Smooth muscle cell (in vitro differentiated cells): Measurements from ENCODE around the gene RGS9BP. TPM values are rescaled to one million over a fixed set of nuclear protein-coding genes. Genes with fewer than 3 reads are reported as not detected.
"Not testable (repeated sequence)": the region's sequence is repeated elsewhere in the genome, so short reads cannot be mapped to it uniquely, and the experiment has no call there.

Experiments
- DNase-seq: peaks from one replicate; lab custom pipeline; 2025; ENCODE audit not compliant: unreplicated experiment; lab: John Stamatoyannopoulos, UW
- H2AFZ ChIP-seq: fragments of 200-600 bp; sonication (generic); 2 replicates; pipeline ENCODE4 v1.6.0; 2016; ENCODE audit warnings: antibody characterized with exemption, low read depth, mild to moderate bottlenecking
- H3F3A ChIP-seq: fragments of 200-600 bp; sonication (generic); 2 replicates; pipeline ENCODE4 v1.6.0; 2017; ENCODE audit warnings: antibody characterized with exemption, low read depth
- H3K27ac ChIP-seq: fragments of 200-600 bp; sonication (generic); 2 replicates; pipeline ENCODE4 v1.5.1; 2016; ENCODE audit warnings: low read depth, mild to moderate bottlenecking
- H3K27me3 ChIP-seq: fragments of 200-600 bp; sonication (generic); 2 replicates; pipeline ENCODE4 v1.6.1; 2016; ENCODE audit warnings: low read depth, mild to moderate bottlenecking
- H3K36me3 ChIP-seq: fragments of 200-600 bp; sonication (generic); 2 replicates; pipeline ENCODE4 v1.5.1; 2016; ENCODE audit warnings: low read depth
- H3K4me1 ChIP-seq: fragments of 200-600 bp; sonication (generic); 2 replicates; pipeline ENCODE4 v1.5.1; 2016; ENCODE audit warnings: low read depth
- H3K4me2 ChIP-seq: fragments of 200-600 bp; sonication (generic); 2 replicates; pipeline ENCODE4 v1.6.0; 2016; ENCODE audit warnings: mild to moderate bottlenecking
- H3K4me3 ChIP-seq: fragments of 200-600 bp; sonication (generic); 2 replicates; pipeline ENCODE4 v1.5.1; 2016; ENCODE audit warnings: mild to moderate bottlenecking
- H3K79me2 ChIP-seq: fragments of 200-600 bp; sonication (generic); 2 replicates; pipeline ENCODE4 v1.6.0; 2016; ENCODE audit warnings: low read depth, mild to moderate bottlenecking
- H3K9ac ChIP-seq: fragments of 200-600 bp; sonication (generic); 2 replicates; pipeline ENCODE4 v1.6.0; 2016; ENCODE audit warnings: low read depth
- H3K9me3 ChIP-seq: fragments of 200-600 bp; sonication (generic); replicated peaks from 2 replicates; pipeline ENCODE4 v1.5.1; 2016; ENCODE audit warnings: low read depth
- H4K20me1 ChIP-seq: fragments of 200-600 bp; sonication (generic); 2 replicates; pipeline ENCODE4 v1.6.0; 2016; ENCODE audit warnings: low read depth
- WGBS: methylation state at CpG from one replicate; pipeline ENCODE4 v1.1.7; 2016; ENCODE audit warnings: low lambda C conversion rate; 5-methylcytosine and 5-hydroxymethylcytosine counted together
- polyA plus RNA-seq: library from polyadenylated mRNA; unstranded; fragments of >200 nt; fragmentation: Nextera tagmentation; extraction: Ambion mirVana; gene quantifications from 2 replicates; pipeline ENCODE4 v1.2.1, GENCODE V29; 2016
- total RNA-seq: library from RNA; depleted of rRNA; stranded (reverse); fragments of >200 nt; gene quantifications from 2 replicates; pipeline ENCODE4 v1.2.3, GENCODE V29; 2014
- TF ChIP-seq, protein P1 (sequence below): fragments of 200-600 bp; sonication (generic); IDR thresholded peaks from 2 replicates; pipeline ENCODE4 v1.5.1; 2017; ENCODE audit warnings: borderline replicate concordance, mild to moderate bottlenecking, antibody characterized with exemption; ENCODE audit not compliant: insufficient read depth, poor library complexity, severe bottlenecking

RGS9BP gene
- total and polyA plus RNA-seq, 2 experiments from 2014 or later = not detected

DNA sequence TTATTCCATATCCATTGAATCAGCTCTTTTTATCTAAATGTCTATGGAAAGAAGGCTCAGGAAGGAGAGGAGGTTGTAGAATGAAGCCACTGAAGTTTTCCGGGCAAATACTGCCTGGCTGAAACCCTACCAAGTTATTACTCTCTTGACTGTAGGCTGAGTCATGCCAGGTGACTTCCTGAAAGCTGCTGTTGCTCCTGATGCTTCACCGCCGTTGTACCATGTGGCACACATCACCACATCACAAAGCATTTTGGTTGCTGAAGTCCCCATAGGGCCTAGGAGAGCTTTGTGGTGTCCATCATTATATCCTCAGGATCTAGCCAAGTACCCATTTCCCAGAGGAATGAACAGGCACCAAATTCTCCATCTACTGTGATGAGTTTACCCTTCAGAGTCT is 32.8 kb downstream of the RGS9BP start:
- Histone ChIP-seq H3K4me1 (no peaks in the 10 kb centered on the region), H3K27ac (no peak overlapping the region), H4K20me1 (peaks cover 6% of the 10 kb centered on the region), H3K36me3 (no peaks in the 10 kb centered on the region), H3K27me3 (no peaks in the 10 kb centered on the region), H3K9ac (no peak overlapping the region), H3K79me2 (peaks cover 23% of the 10 kb centered on the region), H3K4me3 (no peak overlapping the region), H3K4me2 (no peak overlapping the region), H3K9me3 (peaks cover 9% of the 10 kb centered on the region), H2AFZ (no peak overlapping the region), H3F3A (no peaks in the 10 kb centered on the region)
- 97% methylated on average over 3 of the region's 3 CpGs for WGBS
- TF ChIP-seq, protein P1, sequence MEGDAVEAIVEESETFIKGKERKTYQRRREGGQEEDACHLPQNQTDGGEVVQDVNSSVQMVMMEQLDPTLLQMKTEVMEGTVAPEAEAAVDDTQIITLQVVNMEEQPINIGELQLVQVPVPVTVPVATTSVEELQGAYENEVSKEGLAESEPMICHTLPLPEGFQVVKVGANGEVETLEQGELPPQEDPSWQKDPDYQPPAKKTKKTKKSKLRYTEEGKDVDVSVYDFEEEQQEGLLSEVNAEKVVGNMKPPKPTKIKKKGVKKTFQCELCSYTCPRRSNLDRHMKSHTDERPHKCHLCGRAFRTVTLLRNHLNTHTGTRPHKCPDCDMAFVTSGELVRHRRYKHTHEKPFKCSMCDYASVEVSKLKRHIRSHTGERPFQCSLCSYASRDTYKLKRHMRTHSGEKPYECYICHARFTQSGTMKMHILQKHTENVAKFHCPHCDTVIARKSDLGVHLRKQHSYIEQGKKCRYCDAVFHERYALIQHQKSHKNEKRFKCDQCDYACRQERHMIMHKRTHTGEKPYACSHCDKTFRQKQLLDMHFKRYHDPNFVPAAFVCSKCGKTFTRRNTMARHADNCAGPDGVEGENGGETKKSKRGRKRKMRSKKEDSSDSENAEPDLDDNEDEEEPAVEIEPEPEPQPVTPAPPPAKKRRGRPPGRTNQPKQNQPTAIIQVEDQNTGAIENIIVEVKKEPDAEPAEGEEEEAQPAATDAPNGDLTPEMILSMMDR = no peak
- DNase-seq = no peak

DNA sequence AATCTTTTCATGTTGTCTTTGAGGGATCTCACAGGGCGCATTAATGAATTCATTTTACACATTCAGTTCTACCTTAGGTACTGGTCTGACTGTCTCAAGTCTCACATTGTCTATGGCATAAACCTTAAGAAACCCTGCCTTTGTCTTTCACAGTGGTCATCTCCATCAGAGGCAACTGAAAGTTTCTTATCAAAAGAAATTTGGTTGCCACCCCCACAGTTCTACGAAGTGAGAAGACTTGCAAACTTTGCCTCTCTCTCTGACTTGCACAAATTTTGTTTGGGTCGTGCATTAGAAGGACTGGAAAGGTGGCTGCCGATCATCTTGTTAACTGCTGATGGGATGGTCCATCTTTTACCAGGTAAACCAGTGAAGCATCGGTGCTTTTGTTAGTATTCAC is 33.4 kb downstream of the RGS9BP start:
- TF ChIP-seq, protein P1 = no peak
- peaks cover 18% of the 10 kb centered on the region for H3K79me2 ChIP-seq
- no peaks in the 10 kb centered on the region for H3F3A ChIP-seq
- no peak overlapping the region for H2AFZ ChIP-seq
- H3K9me3 ChIP-seq = peaks cover 5% of the 10 kb centered on the region
- peaks cover 6% of the 10 kb centered on the region for H4K20me1 ChIP-seq
- H3K4me3 ChIP-seq = no peak overlapping the region
- no peak overlapping the region for H3K4me2 ChIP-seq
- WGBS = 94% methylated on average over 5 of the region's 5 CpGs
- no peak for DNase-seq
- H3K27ac ChIP-seq = no peak overlapping the region
- no peak overlapping the region for H3K9ac ChIP-seq
- no peaks in the 10 kb centered on the region for H3K4me1 ChIP-seq
- no peaks in the 10 kb centered on the region for H3K36me3 ChIP-seq
- no peaks in the 10 kb centered on the region for H3K27me3 ChIP-seq

DNA sequence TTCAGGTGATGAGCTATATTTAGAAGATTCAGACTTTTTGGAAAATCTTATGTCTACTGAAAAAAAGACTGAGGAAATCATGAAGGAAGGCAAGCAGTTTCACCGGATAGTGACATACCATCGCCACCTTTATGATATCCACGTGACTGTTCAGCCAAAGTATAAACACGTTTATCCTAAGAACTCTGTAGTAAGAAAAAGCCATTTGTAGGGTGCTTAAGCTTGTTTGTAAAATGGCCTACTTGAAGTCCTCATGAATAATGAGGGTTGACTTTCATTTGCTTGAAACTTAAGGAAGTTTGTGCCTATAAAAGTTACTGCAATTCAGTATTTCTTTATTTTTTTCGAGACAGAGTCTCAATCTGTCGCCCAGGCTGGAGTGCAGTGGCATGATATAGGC is 36.1 kb downstream of the RGS9BP start:
- H3K9me3 ChIP-seq = no peaks in the 10 kb centered on the region
- DNase-seq = no peak
- no peak overlapping the region for H3K9ac ChIP-seq
- no peak overlapping the region for H3K27ac ChIP-seq
- H3K27me3 ChIP-seq = no peaks in the 10 kb centered on the region
- H3F3A ChIP-seq = no peaks in the 10 kb centered on the region
- H3K4me1 ChIP-seq = no peaks in the 10 kb centered on the region
- 97% methylated on average over 6 of the region's 6 CpGs for WGBS
- no peak overlapping the region for H3K4me2 ChIP-seq
- peaks cover 2% of the 10 kb centered on the region for H3K79me2 ChIP-seq
- H4K20me1 ChIP-seq = peaks cover 6% of the 10 kb centered on the region
- no peak overlapping the region for H2AFZ ChIP-seq
- TF ChIP-seq, protein P1 = no peak
- peaks cover 5% of the 10 kb centered on the region for H3K36me3 ChIP-seq
- H3K4me3 ChIP-seq = no peak overlapping the region

DNA sequence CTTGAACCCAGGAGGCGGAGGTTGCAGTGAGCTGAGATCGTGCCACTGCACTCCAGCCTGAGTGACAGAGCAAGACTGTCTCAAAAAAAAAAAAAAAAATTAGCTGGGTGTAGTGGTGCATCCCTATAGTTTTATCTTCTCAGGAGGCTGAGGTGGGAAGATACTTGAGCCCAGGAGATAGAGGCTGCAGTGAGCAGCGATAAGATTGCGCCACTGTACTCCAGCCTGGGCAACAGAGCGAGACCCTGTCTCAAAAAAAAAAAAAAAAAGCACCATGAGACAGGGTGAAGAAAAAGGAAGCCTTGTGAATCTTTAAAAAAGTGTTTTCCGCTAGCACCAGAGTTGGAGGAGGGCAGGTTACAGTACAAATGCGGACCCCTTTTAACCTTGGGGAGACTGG is 40.6 kb downstream of the RGS9BP start:
- not testable (repeated sequence) for H3K27ac ChIP-seq, H3K4me2 ChIP-seq, H4K20me1 ChIP-seq, H3K79me2 ChIP-seq, H3F3A ChIP-seq, DNase-seq, H3K9ac ChIP-seq, H3K4me1 ChIP-seq, H3K4me3 ChIP-seq, H3K9me3 ChIP-seq, H3K27me3 ChIP-seq, H2AFZ ChIP-seq, H3K36me3 ChIP-seq
- over 99% methylated on average over 7 of the region's 7 CpGs for WGBS
